Brain (organoid and tissue), 1 donor: ENCODE data around the gene POMZP3. TPM values are rescaled to one million over a fixed set of nuclear protein-coding genes. Genes with fewer than 3 reads are reported as not detected.

ENCODE experiments used
- polyA plus RNA-seq: library from polyadenylated mRNA; stranded (reverse); fragments of 350-450 nt; fragmentation: Illumina TruSeq; extraction: RNeasy Lipid Tissue Mini Kit (QIAGEN cat#74804); gene quantifications from one replicate; pipeline ENCODE4 v1.2.3, GENCODE V29; 2015; ENCODE audit warnings: low read depth, low replicate concordance; ENCODE audit not compliant: insufficient read depth

Gene POMZP3
- polyA plus RNA-seq, 1 donor from 2014 or later: 57.2 TPM

Other genes with a start within 250 kb of the POMZP3 start
- gene SSC4D, start 217.6 kb downstream of the POMZP3 start, polyA plus RNA-seq: 2.2 TPM
- 34.4 TPM for gene ZP3, start 202.3 kb downstream of the POMZP3 start, polyA plus RNA-seq
- 11.4 TPM for gene DTX2, start 165.6 kb downstream of the POMZP3 start, polyA plus RNA-seq
- not detected for gene UPK3B, start 116.7 kb downstream of the POMZP3 start, polyA plus RNA-seq
- not detected for gene SPDYE16, start 84.0 kb downstream of the POMZP3 start, polyA plus RNA-seq